Measurements from ENCODE around the gene NR6A1. TPM values are rescaled to one million over a fixed set of nuclear protein-coding genes. Genes with fewer than 3 reads are reported as not detected.

Gene NR6A1
- total and polyA plus RNA-seq, 2 of the 13 experiments (the other 11 are each of a cell fraction or from before 2014, with no cell fraction given): 28.1 to 31.5 TPM

DNA sequence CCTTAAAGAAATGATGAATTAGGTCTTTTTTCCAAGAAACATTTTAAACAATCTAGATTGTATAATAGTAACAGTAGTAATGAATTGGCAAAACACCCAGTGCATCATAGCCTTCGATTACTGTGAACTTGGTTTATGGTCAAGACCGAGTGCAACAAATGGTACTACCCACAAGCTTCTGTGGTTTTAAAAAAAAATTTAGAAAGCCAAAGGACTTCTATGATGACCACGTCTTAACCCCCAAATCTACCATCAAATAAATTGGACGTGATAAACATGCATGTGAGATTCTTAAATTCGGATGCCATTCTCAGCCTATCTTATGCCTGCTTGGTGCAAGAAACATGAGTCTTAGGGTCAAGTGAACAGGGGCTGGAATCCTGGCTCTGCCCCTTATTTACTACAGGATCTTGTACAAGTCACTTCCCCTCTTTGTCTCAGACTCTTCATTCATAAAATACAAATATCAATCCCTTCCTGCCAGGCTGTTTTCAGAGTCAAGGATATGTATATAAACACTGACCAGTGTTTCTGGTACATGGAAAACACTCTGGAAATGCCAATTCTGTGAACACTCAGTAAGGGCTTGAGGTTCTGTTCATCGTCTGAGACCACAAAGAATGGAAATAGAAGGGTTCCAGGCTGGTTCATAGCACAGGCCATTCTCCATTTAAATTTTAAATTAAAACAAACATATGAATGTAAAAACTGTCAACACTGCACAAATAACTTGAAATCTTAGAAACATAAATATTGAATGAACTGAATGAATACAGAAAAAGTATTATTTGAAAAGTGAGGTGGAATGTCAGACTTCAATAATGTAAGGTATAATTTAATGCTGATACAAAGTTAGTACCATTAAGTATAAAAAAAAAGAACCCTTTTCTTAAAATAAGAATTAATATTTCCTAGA lies 107.8 kb downstream of the NR6A1 start:
- in situ Hi-C loops (cut with HindIII; ENCODE audit: extremely low pct_ligation_motif_present, low pct_unique_long_range_greater_than_20kb) (no loop called here), intact Hi-C loops (cut with micrococcal nuclease; ENCODE audit: unreplicated experiment) (no loop called here)
- no peaks in the 10 kb centered on the region for H3K9me3 ChIP-seq (ENCODE audit: low read length)
- no peak overlapping the region for H2AFZ ChIP-seq (ENCODE audit: low read length)
- H3K4me2 ChIP-seq (ENCODE audit: low read depth, low read length): no peak overlapping the region
- H3K27ac ChIP-seq (ENCODE audit: extremely low read length, insufficient read depth, low read length): peak overlapping the region; percentile 25
- no peak overlapping the region for H3K4me3 ChIP-seq (replicated peaks in 1 of 3; ENCODE audit: insufficient read depth in 1 of 3, low read depth in 2 of 3, low read length in 3 of 3)
- H3K9ac ChIP-seq (ENCODE audit: insufficient read depth, low read depth, low read length): no peak overlapping the region
- H3K36me3 ChIP-seq (replicated peaks in 1 of 2; ENCODE audit: control insufficient read depth in 1 of 2, insufficient read depth in 2 of 2, low read length in 2 of 2): no peaks in the 10 kb centered on the region
- TF ChIP-seq ZNF17 (CRISPR knock-in tag; IDR thresholded peaks at IDR 0.05) (no peak), ZNF441 (CRISPR knock-in tag; IDR thresholded peaks at IDR 0.05; ENCODE audit: borderline replicate concordance) (no peak), MAF1 (CRISPR knock-in tag; IDR thresholded peaks at IDR 0.05; ENCODE audit: borderline replicate concordance) (no peak)
- TF ChIP-seq, protein P1, sequence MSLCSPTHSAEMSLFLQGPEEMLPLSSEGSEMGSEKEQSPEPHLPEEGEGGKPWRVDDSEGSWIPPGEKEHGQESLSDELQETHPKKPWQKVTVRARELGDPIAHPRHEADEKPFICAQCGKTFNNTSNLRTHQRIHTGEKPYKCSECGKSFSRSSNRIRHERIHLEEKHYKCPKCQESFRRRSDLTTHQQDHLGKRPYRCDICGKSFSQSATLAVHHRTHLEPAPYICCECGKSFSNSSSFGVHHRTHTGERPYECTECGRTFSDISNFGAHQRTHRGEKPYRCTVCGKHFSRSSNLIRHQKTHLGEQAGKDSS (CRISPR knock-in tag; IDR thresholded peaks at IDR 0.05; ENCODE audit: borderline replicate concordance, low read depth): no peak
- no peaks in the 10 kb centered on the region for H4K20me1 ChIP-seq (ENCODE audit: insufficient read depth, low read length)
- CTCF ChIA-PET (ENCODE audit: low intra/inter-chr PET ratio, low total read pairs): no interaction called here
- peaks cover 85% of the 10 kb centered on the region for H3K4me1 ChIP-seq (ENCODE audit: insufficient read depth, low read length)
- H3K27me3 ChIP-seq (ENCODE audit: control insufficient read depth in 1 of 2, insufficient read depth in 2 of 2, low read length in 2 of 2): no peaks in the 10 kb centered on the region
- 96% methylated on average over 6 of the region's 6 CpGs for WGBS (ENCODE audit: low lambda C conversion rate)
- FAIRE-seq (no peak), ATAC-seq (no peak), DNase-seq (ENCODE audit: low spot score) (no peak)
- peaks cover 56% of the 10 kb centered on the region for H3K79me2 ChIP-seq (ENCODE audit: insufficient read depth, low read length)
- no TSS peak for BruUV-seq (replicated peaks)
- POLR2A ChIA-PET: no interaction called here

DNA sequence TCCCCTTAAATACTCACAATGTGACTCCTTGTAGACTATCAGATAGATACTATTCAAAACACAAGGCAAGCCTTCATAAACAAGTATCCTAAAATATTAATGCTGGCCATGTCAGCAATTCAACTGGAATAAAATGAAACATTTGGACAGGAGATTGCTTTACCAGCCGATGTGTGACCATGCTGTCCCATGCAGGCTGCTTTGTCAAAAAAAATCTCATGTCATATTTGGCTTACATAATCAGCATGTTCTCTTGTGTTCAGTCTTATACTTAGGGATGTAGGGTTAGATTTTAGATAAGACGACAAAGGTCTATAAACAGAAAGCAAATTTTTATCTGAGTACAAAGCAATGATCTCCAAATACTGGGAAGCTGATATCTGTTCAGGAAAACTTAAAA lies 108.5 kb downstream of the NR6A1 start:
- CTCF ChIA-PET (ENCODE audit: low intra/inter-chr PET ratio, low total read pairs): no interaction called here
- Histone ChIP-seq H2AFZ (ENCODE audit: low read length) (no peak overlapping the region), H3K79me2 (ENCODE audit: insufficient read depth, low read length) (peaks cover 58% of the 10 kb centered on the region), H3K4me3 (replicated peaks in 1 of 3; ENCODE audit: insufficient read depth in 1 of 3, low read depth in 2 of 3, low read length in 3 of 3) (no peak overlapping the region), H4K20me1 (ENCODE audit: insufficient read depth, low read length) (no peaks in the 10 kb centered on the region), H3K27ac (ENCODE audit: extremely low read length, insufficient read depth, low read length) (no peak overlapping the region), H3K9me3 (ENCODE audit: low read length) (no peaks in the 10 kb centered on the region), H3K9ac (ENCODE audit: insufficient read depth, low read depth, low read length) (no peak overlapping the region), H3K4me1 (ENCODE audit: insufficient read depth, low read length) (peaks cover 92% of the 10 kb centered on the region), H3K4me2 (ENCODE audit: low read depth, low read length) (no peak overlapping the region), H3K36me3 (replicated peaks in 1 of 2; ENCODE audit: control insufficient read depth in 1 of 2, insufficient read depth in 2 of 2, low read length in 2 of 2) (no peaks in the 10 kb centered on the region), H3K27me3 (ENCODE audit: control insufficient read depth in 1 of 2, insufficient read depth in 2 of 2, low read length in 2 of 2) (no peaks in the 10 kb centered on the region)
- intact Hi-C loops (cut with micrococcal nuclease; ENCODE audit: unreplicated experiment) (loop anchor here (1.0 kb wide), 1 partner anchor 15 kb away; no protein-coding TSS in a partner anchor), in situ Hi-C loops (cut with HindIII; ENCODE audit: extremely low pct_ligation_motif_present, low pct_unique_long_range_greater_than_20kb) (no loop called here)
- POLR2A ChIA-PET: no interaction called here
- ATAC-seq (no peak), DNase-seq (ENCODE audit: low spot score) (no peak), FAIRE-seq (no peak)
- no TSS peak for BruUV-seq (replicated peaks)
- WGBS (ENCODE audit: low lambda C conversion rate): 97% methylated on average over 2 of the region's 2 CpGs
- TF ChIP-seq ZFY (CRISPR knock-in tag; IDR thresholded peaks at IDR 0.05) (no peak), SMARCC2 (IDR thresholded peaks at IDR 0.05) (no peak), ZNF780A (CRISPR knock-in tag; IDR thresholded peaks at IDR 0.05) (no peak), SIX1 (CRISPR knock-in tag; IDR thresholded peaks at IDR 0.05; ENCODE audit: borderline replicate concordance) (no peak), HHEX (CRISPR knock-in tag; IDR thresholded peaks at IDR 0.05) (no peak), SIN3B (IDR thresholded peaks at IDR 0.05; ENCODE audit: low read length) (no peak), MAFK (conservative IDR thresholded peaks at IDR 0.05 in 1 of 2, IDR thresholded peaks at IDR 0.05 in 1 of 2; ENCODE audit: low read length in 2 of 2) (no peak), FOXJ3 (CRISPR knock-in tag; IDR thresholded peaks at IDR 0.05; ENCODE audit: borderline replicate concordance) (no peak), SIN3A (IDR thresholded peaks at IDR 0.05; ENCODE audit: borderline replicate concordance, low read depth, low read length) (no peak), MTF2 (CRISPR knock-in tag; IDR thresholded peaks at IDR 0.05; ENCODE audit: borderline replicate concordance) (no peak)
- TF ChIP-seq, protein P2, sequence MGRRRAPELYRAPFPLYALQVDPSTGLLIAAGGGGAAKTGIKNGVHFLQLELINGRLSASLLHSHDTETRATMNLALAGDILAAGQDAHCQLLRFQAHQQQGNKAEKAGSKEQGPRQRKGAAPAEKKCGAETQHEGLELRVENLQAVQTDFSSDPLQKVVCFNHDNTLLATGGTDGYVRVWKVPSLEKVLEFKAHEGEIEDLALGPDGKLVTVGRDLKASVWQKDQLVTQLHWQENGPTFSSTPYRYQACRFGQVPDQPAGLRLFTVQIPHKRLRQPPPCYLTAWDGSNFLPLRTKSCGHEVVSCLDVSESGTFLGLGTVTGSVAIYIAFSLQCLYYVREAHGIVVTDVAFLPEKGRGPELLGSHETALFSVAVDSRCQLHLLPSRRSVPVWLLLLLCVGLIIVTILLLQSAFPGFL (CRISPR knock-in tag; IDR thresholded peaks at IDR 0.05): no peak
- TF ChIP-seq, protein P3, sequence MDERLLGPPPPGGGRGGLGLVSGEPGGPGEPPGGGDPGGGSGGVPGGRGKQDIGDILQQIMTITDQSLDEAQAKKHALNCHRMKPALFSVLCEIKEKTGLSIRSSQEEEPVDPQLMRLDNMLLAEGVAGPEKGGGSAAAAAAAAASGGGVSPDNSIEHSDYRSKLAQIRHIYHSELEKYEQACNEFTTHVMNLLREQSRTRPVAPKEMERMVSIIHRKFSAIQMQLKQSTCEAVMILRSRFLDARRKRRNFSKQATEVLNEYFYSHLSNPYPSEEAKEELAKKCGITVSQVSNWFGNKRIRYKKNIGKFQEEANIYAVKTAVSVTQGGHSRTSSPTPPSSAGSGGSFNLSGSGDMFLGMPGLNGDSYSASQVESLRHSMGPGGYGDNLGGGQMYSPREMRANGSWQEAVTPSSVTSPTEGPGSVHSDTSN (CRISPR knock-in tag; IDR thresholded peaks at IDR 0.05): no peak
